Fibroblast of the conjunctiva (primary cell): ENCODE results near the gene ZBTB7C.
"Not testable (repeated sequence)": the region's sequence is repeated elsewhere in the genome, so short reads cannot be mapped to it uniquely, and the experiment has no call there.

ENCODE experiments used
- DNase-seq: peaks from one replicate; pipeline ENCODE4 v3.0.0-alpha.2; 2010; ENCODE audit warnings: low read depth

ZBTB7C gene

GRCh38 chr18:48295586-48296311 is 113.4 kb downstream of the ZBTB7C start:
- no peak for DNase-seq

DNA sequence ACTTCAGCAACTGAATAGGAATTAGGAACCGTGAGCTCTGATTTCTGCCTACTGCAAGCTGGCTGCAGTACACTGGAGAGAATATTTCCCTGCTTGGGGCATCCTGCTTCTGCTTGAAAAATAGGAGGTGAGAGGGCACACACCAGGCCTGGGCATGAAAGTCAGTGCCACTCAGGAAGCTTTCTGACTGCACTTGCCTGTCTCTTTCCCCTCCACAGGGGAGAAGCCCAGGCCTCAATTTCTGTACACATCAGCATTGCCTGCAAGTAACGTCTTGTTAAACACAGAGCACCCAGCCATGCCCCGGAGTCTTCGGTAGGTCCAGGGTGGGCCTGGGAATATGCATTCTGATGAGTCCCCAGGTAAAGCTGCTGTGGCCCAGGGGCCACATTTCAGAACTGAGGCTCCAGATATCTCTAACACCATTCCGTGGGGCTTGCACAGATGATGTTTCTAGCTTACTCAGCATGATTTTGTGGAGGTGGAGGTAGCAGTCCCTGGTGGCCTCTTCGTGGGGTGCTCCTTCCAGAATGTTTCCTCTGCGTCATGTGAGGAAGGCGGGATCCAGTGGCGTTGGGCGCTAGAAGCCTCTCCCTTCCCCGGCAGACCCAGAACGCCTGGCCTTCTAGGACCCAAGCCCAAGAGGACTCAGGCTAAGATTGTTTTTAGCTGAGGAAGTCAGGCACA is 114.1 kb downstream of the ZBTB7C start:
- no peak for DNase-seq

DNA sequence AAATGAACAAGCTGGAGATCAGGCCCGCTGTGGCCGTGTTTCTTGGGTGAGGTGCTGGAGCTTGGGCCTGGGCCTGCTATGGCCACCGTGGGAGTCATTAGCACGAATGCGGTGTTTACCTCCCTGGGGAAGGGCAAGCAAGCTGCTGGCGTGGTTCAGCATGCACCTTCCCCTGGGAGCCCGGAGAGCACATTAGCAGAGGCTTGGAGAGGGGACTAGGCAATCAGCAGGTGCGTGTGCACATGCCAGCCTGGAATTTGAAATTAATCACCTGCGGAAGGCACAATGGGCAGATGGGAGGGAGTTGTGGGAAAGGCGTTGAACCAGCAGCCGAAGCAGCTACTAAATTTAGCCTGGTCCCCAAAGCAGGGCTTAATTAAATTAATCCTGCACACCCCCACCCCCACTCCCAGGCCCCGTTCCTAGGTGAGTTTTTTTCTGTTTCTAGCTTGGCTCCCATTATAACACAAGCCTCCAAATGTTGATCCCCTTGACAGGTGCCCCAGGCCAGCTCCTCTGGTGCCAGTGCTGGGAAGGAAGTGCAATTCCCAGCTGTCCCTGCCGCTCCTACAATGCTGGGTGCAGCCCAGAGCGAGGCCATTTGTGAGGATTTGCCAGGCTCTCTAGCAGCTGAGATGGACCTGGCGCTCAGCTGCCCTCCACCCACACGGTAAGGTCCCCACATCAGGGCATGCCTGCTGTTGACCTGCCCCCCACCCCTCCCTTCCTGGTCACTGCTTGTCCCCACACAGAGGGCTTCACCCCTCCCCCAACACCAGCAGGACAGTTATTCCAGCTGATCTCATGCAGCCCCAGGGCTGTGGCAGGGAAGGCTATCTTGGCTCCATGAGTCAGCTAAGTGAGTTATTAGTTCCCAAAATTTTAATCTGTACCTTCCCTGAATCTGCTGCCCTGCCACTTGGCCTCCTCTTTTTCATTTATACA is 115.0 kb downstream of the ZBTB7C start:
- DNase-seq, result no peak

- no peak for DNase-seq
Observed at GRCh38 chr18:48292782-48293424, 116.3 kb downstream of the ZBTB7C start.

DNA sequence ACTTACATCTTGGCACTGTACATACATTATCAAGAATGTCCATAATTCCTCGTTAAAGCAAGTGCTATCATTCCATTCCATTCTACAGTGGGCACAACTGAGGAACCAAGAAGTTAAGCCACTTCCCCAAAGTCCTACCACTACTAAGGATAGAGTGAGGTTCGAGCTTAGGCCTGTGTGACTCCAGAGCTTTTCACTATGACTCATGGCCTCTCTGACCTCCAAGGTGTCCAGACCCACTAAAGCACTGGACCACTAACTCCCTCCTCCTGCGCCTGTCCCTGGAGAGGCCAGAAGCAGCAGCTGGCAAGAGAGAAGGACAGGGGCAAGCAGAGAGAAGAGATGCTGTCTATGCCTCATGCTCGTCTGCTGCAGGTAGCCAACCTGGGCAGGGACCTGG is 117.0 kb downstream of the ZBTB7C start:
- no peak for DNase-seq

DNA sequence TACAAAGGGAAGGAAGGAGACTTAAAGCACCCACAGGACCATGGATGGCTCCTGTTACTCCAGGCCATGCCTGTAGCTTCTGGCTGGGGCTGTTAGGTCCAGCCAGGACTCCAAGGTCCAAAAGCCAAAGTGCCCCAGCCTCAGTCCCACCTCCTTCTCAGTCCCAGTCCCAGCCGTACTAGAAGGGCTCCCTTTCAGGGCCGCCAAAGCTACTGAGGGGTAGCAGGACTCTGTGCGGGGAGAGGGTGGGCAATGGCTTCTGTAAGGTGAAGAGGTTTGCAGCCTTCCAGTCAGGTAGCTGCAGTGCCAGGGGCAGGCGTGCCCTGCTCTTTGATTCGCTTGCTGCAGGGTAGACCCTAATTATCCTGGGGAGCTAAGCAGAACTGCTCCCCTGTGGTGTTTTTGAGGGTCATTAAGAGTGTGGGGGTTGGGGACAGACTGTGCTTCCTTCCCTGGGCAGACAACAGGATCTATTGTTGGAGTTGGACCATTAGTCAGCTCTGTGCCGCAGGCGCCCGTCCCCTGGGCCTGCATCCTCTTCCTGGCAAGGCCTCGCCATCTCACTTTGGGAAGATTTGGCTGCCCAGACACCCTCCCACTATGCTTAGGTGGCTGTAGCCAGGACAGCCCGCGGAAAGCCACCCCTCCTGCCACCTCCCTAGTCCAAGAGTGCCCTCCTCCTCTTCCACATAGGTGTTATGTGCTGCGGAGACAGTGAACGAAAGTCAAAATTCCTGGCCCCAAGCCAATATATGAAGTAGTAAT is 118.8 kb downstream of the ZBTB7C start:
- DNase-seq, result no peak

DNA sequence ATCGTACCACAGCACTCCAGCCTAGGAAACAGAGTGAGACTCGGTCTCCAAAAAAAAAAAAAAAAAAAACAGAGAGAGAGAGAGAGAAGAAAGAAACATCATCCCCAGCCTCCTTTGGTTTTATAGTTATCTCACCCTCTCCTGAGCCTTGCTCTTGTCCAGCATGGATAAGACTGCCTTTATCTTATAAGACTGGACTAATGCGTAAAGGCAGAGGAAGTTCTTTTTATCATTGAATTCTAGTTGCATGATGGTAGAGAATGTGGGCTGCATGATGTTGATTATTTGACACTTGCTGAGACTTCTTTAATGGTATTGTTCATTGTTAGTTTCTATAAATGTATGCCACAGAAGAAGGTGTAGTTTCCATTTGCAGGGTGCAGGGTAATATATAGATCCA is 124.4 kb downstream of the ZBTB7C start:
- no peak for DNase-seq

- DNase-seq, result not testable (repeated sequence)
Observed at GRCh38 chr18:48284011-48284410, 125.2 kb downstream of the ZBTB7C start.

GRCh38 chr18:48281460-48281859 is 127.7 kb downstream of the ZBTB7C start:
- DNase-seq, result not testable (repeated sequence)

GRCh38 chr18:48279312-48279711 is 129.9 kb downstream of the ZBTB7C start:
- DNase-seq, result no peak

DNA sequence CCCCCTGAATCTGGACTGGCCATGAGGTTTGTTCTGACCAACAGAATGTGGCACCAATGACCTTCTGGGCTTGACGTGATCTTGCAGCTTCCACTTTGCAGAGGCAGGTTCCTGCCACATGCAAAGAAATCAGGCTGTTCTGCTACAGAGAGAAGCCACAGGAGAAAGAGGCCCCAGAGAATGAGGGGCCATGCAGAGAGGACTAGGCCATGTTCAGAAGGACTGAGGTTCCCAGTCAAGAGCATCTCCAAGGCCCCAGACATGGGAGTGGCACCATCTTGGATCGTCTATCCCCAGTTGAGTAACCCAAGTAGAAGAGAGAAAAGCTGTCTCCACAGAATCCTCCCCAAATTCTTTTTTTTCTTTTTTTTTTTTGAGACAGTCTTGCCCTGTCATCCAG is 131.1 kb downstream of the ZBTB7C start:
- DNase-seq, result no peak

DNA sequence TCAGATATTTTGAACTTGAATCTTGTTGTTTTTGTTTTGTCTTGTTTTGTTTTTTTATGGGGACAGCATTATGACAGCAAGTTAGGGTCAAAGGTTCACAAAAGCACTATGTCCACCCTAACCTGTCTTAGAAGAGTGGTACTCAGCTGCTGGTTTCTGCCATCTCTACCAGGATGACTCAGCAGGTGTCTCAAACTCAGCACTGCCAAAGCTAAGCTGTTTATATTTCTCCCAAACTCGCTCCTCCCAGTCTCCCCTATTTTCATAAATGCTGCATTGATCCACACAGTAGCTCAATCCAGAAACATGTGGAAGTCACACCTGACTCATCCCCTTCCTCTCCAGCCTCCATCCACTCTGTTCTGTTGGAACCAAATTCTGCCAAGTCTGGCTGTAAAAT is 134.9 kb downstream of the ZBTB7C start:
- DNase-seq, result no peak

GRCh38 chr18:48270929-48271328 is 138.3 kb downstream of the ZBTB7C start:
- DNase-seq, result no peak

DNA sequence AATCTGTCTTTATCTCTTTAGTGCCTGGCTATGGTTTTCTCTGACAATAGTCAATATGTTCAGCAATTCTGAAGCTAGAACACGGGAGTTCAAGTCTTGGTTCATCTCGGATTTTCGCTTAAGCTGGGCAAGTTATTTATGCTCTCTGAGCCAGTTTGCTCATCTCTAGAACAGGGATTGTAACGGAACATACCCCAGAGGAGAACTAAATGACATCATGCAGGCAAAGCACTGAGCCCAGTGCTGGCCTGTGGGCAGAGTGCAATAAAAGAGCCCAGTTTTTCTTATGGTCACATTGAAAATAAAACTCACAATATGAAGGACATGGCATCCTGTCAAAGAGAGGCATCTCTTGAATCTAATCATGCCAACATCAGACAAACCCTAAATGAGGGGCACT is 143.9 kb downstream of the ZBTB7C start:
- no peak for DNase-seq

DNA sequence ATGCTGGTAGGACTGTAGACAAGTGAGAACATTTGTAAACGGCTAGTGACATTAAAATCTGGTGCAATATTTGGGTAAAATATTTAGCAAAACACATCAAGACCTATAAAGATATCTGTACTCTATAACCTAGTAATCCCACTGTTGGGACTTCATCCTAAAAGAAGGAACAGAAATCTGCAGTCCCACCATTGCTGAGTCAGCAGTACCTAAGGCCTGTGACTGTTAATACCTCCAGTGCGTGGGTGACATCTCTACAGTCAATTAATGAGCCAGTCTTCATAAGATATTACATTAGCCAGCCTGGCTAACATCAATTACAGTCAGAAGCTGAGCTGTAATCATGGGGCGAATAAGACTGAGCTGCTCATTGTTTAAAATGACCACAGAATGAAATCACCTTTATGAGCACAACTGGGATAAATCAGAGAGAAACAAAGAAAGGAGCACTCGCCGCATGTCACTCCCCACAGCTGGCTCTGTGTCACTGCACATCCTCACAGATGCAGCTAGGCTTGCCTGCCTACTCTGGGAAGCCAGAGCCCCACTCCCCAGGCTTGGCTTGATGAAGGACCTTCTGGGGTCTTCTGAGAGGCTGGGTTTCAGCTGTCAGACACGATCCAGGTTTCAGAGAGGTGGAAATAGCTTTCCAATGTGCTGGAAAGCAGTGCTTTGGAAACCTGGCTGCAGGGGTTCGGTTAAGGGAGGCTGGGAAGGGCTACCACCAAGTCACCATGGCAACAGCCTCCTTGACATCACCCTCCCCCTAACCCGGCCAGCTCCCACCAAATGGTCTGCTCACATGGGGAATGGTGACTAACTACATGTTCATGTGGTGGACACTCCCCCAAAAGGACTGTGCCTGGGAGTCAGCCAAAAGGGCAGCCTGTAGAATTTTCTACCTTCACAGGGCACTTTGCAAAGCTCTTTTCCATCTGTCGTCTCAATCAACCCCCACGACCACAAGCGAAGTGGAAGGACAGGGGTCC is 145.0 kb downstream of the ZBTB7C start:
- no peak for DNase-seq

GRCh38 chr18:48263192-48263853 is 145.9 kb downstream of the ZBTB7C start:
- no peak for DNase-seq

- DNase-seq, result no peak
Observed at GRCh38 chr18:48260237-48260636, 148.9 kb downstream of the ZBTB7C start.

DNA sequence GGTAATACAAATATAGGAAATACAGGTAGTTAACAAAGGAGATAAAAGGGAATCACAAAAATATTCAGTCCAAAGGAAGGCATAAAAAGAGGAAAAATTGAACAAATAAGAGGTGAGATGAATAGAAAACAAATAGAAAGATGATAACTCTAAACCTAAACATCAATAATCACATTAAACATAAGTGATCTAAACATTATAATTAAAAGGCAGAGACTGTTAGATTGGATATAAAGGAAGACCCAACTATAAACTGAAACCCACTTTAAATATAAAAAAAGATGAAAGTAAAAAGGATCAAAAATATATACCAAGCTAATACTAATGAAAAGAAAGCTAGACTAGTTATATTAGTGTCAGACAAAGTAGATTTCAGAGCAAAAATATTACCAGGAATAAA is 152.3 kb downstream of the ZBTB7C start:
- no peak for DNase-seq

- DNase-seq, result no peak
Observed at GRCh38 chr18:48254077-48254602, 155.0 kb downstream of the ZBTB7C start.
